ENCODE results near the gene KIF5A. TPM values are rescaled to one million over a fixed set of nuclear protein-coding genes. Genes with fewer than 3 reads are reported as not detected.

Gene KIF5A
- total and polyA plus RNA-seq, 2 of the 4 experiments (the other 2 are of a cell fraction): 0.15 to 0.18 TPM

DNA sequence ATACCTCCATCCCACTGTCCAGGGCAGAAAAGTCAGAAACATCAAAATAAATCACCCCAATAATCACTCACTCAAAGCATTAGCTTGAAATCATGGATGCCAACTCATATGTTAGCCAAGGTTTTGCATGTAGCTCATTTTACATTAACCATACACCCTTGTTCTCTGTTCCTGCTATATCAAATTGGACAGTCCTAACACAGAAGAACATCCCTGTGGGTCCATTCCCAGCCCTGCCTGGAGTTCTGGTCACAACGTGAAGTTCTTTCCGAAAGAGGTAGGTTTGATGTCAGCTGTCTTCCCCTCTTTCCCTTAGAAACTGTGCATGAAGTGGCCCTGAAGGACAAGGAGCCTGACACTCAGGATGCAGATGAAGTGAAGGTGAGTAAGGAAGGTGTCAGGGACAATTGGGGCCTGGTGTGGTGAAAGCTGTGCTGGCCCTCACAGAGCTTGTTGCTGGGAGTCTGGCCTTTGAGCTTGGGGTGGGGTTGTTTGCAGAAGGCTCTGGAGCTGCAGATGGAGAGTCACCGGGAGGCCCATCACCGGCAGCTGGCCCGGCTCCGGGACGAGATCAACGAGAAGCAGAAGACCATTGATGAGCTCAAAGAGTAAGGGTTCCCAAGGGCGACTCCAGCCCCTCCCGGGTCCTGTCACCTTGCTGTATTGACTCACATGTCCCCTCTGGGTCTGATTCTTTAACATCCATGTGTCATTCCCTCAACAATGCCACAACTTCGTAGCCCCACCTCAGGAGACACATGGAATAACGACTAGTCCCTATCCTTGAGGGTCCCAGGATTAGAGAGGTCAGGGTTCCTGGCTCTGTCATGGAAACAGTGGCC is 26.1 kb downstream of the KIF5A start:
- ChIA-PET CTCF (interaction anchor here (0.6 to 1.8 kb wide), 2 partner anchors 8 to 146 kb away, joined by 3 to 7 read pairs; no protein-coding TSS in a partner anchor), POLR2A (ENCODE audit: unreplicated experiment) (no interaction called here)
- Histone ChIP-seq H3K9me3 (ENCODE audit: control insufficient read depth, insufficient read depth, low read length) (no peaks in the 10 kb centered on the region), H3K4me2 (ENCODE audit: low read depth, low read length) (no peak overlapping the region), H3K9ac (ENCODE audit: low read depth, low read length) (no peak overlapping the region), H2AK5ac (ENCODE audit: low read depth, low read length) (no peak overlapping the region), H3K36me3 (ENCODE audit: control insufficient read depth, insufficient read depth, low read length) (no peaks in the 10 kb centered on the region), H3K27me3 (ENCODE audit: control insufficient read depth, insufficient read depth, low read length) (peaks cover 16% of the 10 kb centered on the region), H4K8ac (ENCODE audit: low read depth in 2 of 2, low read length in 2 of 2) (no peak overlapping the region), H3K4me1 (ENCODE audit: control insufficient read depth, insufficient read depth, low read length) (no peaks in the 10 kb centered on the region), H2AK9ac (replicated peaks; ENCODE audit: low read depth, low read length, poor library complexity) (no peak overlapping the region), H3K14ac (replicated peaks; ENCODE audit: low read depth, low read length) (no peak overlapping the region), H2BK15ac (ENCODE audit: low read depth, low read length) (no peak overlapping the region), H3K18ac (ENCODE audit: low read depth, low read length) (no peak overlapping the region), H3K79me1 (ENCODE audit: low read depth in 1 of 2, low read length in 2 of 2) (no peaks in the 10 kb centered on the region), H3K9me1 (ENCODE audit: insufficient read depth, low read length) (no peaks in the 10 kb centered on the region), H4K20me1 (ENCODE audit: insufficient read depth, low read length) (no peaks in the 10 kb centered on the region), H2BK20ac (ENCODE audit: low read depth, low read length) (no peak overlapping the region), H2BK5ac (ENCODE audit: low read depth, low read length, poor library complexity, severe bottlenecking) (no peak overlapping the region), H2AFZ (replicated peaks; ENCODE audit: low read length, poor library complexity) (no peak overlapping the region), H3K27ac (ENCODE audit: insufficient read depth, low read length) (no peak overlapping the region), H4K5ac (ENCODE audit: low read depth, low read length) (no peak overlapping the region), H4K91ac (ENCODE audit: insufficient read depth, low read depth, low read length) (no peak overlapping the region), H3K4ac (ENCODE audit: low read depth, low read length) (no peak overlapping the region), H2BK120ac (ENCODE audit: low read depth, low read length) (no peak overlapping the region), H3K23ac (ENCODE audit: low read depth, low read length) (no peak overlapping the region), H3K56ac (ENCODE audit: extremely low read depth, insufficient read depth, low read length) (no peak overlapping the region), H3K4me3 (ENCODE audit: insufficient read depth, low read depth, low read length) (no peak overlapping the region)
- ATAC-seq (ENCODE audit: low read depth): no peak
- in situ Hi-C loops (cut with MboI; ENCODE audit: low sequenced_read_pairs): no loop called here
- WGBS, 2 experiments (ENCODE audit: extremely low coverage in 2 of 2, insufficient read length in 1 of 2): no CpG with 5 or more reads among the region's 12 CpGs
- dilution Hi-C loops (cut with HindIII; ENCODE audit: low sequenced_read_pairs, unreplicated experiment): no loop called here
- no peak for DNase-seq
- no TSS peak for BruUV-seq (replicated peaks)
- intact Hi-C loops (cut with micrococcal nuclease): no loop called here
- TF ChIP-seq BHLHE40 (IDR thresholded peaks at IDR 0.05; ENCODE audit: low read depth, low read length) (no peak), RCOR1 (IDR thresholded peaks at IDR 0.05; ENCODE audit: insufficient replicate concordance, low read length) (no peak), NFE2L2 (IDR thresholded peaks at IDR 0.05; ENCODE audit: low read depth, low read length) (no peak), MAFK (IDR thresholded peaks at IDR 0.05; ENCODE audit: low read depth, low read length) (no peak), SMC3 (IDR thresholded peaks at IDR 0.05; ENCODE audit: low read depth, low read length) (no peak), POLR2A (IDR thresholded peaks at IDR 0.05; ENCODE audit: low read depth, low read length) (no peak), USF2 (IDR thresholded peaks at IDR 0.05; ENCODE audit: low read depth, low read length) (no peak), FOS (IDR thresholded peaks at IDR 0.05; ENCODE audit: low read depth, low read length) (no peak), CHD1 (IDR thresholded peaks at IDR 0.05; ENCODE audit: low read depth, low read length) (no peak), RFX5 (IDR thresholded peaks at IDR 0.05; ENCODE audit: low read depth, low read length) (no peak), MAZ (IDR thresholded peaks at IDR 0.05; ENCODE audit: borderline replicate concordance, low read depth, low read length) (no peak), CEBPB (IDR thresholded peaks at IDR 0.05; ENCODE audit: low read depth, low read length) (no peak), RAD21 (IDR thresholded peaks at IDR 0.05; ENCODE audit: low read length) (no peak), MXI1 (IDR thresholded peaks at IDR 0.05; ENCODE audit: borderline replicate concordance, low read depth, low read length) (no peak)
- TF ChIP-seq, protein P1, sequence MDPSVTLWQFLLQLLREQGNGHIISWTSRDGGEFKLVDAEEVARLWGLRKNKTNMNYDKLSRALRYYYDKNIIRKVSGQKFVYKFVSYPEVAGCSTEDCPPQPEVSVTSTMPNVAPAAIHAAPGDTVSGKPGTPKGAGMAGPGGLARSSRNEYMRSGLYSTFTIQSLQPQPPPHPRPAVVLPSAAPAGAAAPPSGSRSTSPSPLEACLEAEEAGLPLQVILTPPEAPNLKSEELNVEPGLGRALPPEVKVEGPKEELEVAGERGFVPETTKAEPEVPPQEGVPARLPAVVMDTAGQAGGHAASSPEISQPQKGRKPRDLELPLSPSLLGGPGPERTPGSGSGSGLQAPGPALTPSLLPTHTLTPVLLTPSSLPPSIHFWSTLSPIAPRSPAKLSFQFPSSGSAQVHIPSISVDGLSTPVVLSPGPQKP (IDR thresholded peaks at IDR 0.05; ENCODE audit: borderline replicate concordance, low read depth, low read length): no peak
